ENCODE results near the gene TMEM54. TPM values are rescaled to one million over a fixed set of nuclear protein-coding genes. Genes with fewer than 3 reads are reported as not detected.

Gene TMEM54
- total and polyA plus RNA-seq, 12 donors: 1.3 to 123 (median 21.2) TPM

- WGBS, 4 donors: 55 to 68% (median 62%) methylated on average over 6 of the region's 6 CpGs
- Histone ChIP-seq H3K27ac (no peak overlapping the region), H3K4me3 (no peak overlapping the region), H3K27me3 (peaks cover 7% of the 10 kb centered on the region), H3K9me3 (replicated peaks in 1 of 3) (no peaks in the 10 kb centered on the region), H3K4me1 (replicated peaks in 1 of 2) (peaks cover 0 to 12% of the 10 kb centered on the region in 2 donors), H3K36me3 (replicated peaks in 1 of 2) (no peaks in the 10 kb centered on the region)
- TF ChIP-seq POLR2A (IDR thresholded peaks at IDR 0.05): no peak
- TF ChIP-seq CTCF (IDR thresholded peaks at IDR 0.05): no peak
- no peak for DNase-seq
- intact Hi-C loops (cut with DNase I): no loop called here
Measured at GRCh38 chr1:32926562-32926961, 25.4 kb upstream of the TMEM54 start.

GRCh38 chr1:32925403-32926162, 24.4 kb upstream of the TMEM54 start:
- DNase-seq: peak in 1 of 7 donors; percentile 30
- H3K4me3 ChIP-seq: no peak overlapping the region
- no peak overlapping the region for H3K27ac ChIP-seq
- H3K9me3 ChIP-seq (replicated peaks in 1 of 3): no peaks in the 10 kb centered on the region
- intact Hi-C loops (cut with DNase I): no loop called here
- peaks cover 7% of the 10 kb centered on the region for H3K27me3 ChIP-seq
- TF ChIP-seq POLR2A (IDR thresholded peaks at IDR 0.05) (no peak), CTCF (IDR thresholded peaks at IDR 0.05) (no peak)
- peaks cover 0 to 12% of the 10 kb centered on the region in 2 donors for H3K4me1 ChIP-seq (replicated peaks in 1 of 2)
- H3K36me3 ChIP-seq (replicated peaks in 1 of 2): no peaks in the 10 kb centered on the region
- 45 to 51% (median 49%) methylated on average over 22 to 24 of the region's 24 CpGs for WGBS, 4 donors

GRCh38 chr1:32924881-32925344, 23.7 kb upstream of the TMEM54 start:
- no peak for DNase-seq
- H3K4me1 ChIP-seq (replicated peaks in 1 of 2): peaks cover 0 to 12% of the 10 kb centered on the region in 2 donors
- no peaks in the 10 kb centered on the region for H3K9me3 ChIP-seq (replicated peaks in 1 of 3)
- intact Hi-C loops (cut with DNase I): no loop called here
- peaks cover 7% of the 10 kb centered on the region for H3K27me3 ChIP-seq
- H3K4me3 ChIP-seq: no peak overlapping the region
- no peaks in the 10 kb centered on the region for H3K36me3 ChIP-seq (replicated peaks in 1 of 2)
- TF ChIP-seq CTCF (IDR thresholded peaks at IDR 0.05): no peak
- no peak for TF ChIP-seq POLR2A (IDR thresholded peaks at IDR 0.05)
- WGBS, 4 donors: 37 to 45% (median 37%) methylated on average over 13 to 31 of the region's 31 CpGs
- H3K27ac ChIP-seq: no peak overlapping the region

GRCh38 chr1:32920833-32921232, 19.6 kb upstream of the TMEM54 start:
- Histone ChIP-seq H3K4me3 (no peak overlapping the region), H3K9me3 (replicated peaks in 1 of 3) (no peaks in the 10 kb centered on the region), H3K27ac (no peak overlapping the region), H3K27me3 (peaks cover 7% of the 10 kb centered on the region), H3K36me3 (replicated peaks in 1 of 2) (no peaks in the 10 kb centered on the region), H3K4me1 (replicated peaks in 1 of 2) (peaks cover 0 to 12% of the 10 kb centered on the region in 2 donors)
- WGBS, 4 donors: 64 to 71% (median 68%) methylated on average over 5 to 7 of the region's 7 CpGs
- peak in 6 of 7 donors; percentile 38 to 84 (median 65) for DNase-seq
- intact Hi-C loops (cut with DNase I): no loop called here
- TF ChIP-seq POLR2A (IDR thresholded peaks at IDR 0.05) (no peak), CTCF (IDR thresholded peaks at IDR 0.05) (no peak)
